Astrocyte of the cerebellum (primary cell): ENCODE results near the gene ST3GAL3.

Experiments
- DNase-seq: peaks from one replicate; pipeline ENCODE4 v3.0.0-alpha.2; 2011; ENCODE audit warnings: low read depth
- H3K4me3 ChIP-seq: 2 replicates; pipeline ENCODE4 v1.5.1; 2011; ENCODE audit warnings: mild to moderate bottlenecking, low read depth, low read length, moderate library complexity
- CTCF ChIP-seq: IDR thresholded peaks from 2 replicates; pipeline ENCODE4 v1.5.1; 2012; ENCODE audit warnings: low read length, low read depth, moderate library complexity, mild to moderate bottlenecking; ENCODE audit errors: missing control alignments
- in situ Hi-C: cut with HindIII; loops from 2 replicates; pipeline ENCODE4 v1.10.0; 2017; ENCODE audit warnings: low sequenced_read_pairs

ST3GAL3 gene

GRCh38 chr1:43969746-43970466 is 262.6 kb downstream of the ST3GAL3 start, which contains the start of gene DPH2:
DPH2 (plus strand) TSS chr1:43970010; CDS start chr1:43970176, 166 bp downstream.
- in situ Hi-C loops: loop anchor here (5.0 to 10.0 kb wide), 2 partner anchors 55 to 203 kb away; no protein-coding TSS in a partner anchor
- peak; percentile 14 for TF ChIP-seq CTCF
- DNase-seq: peak; percentile 93
- peak within 1 kb of the TSS; percentile 96 for H3K4me3 ChIP-seq

GRCh38 chr1:43970502-43970901 is 263.2 kb downstream of the ST3GAL3 start:
- H3K4me3 ChIP-seq: peak overlapping the region; percentile 96
- no peak for TF ChIP-seq CTCF
- in situ Hi-C loops: loop anchor here (5.0 to 10.0 kb wide), 2 partner anchors 54 to 203 kb away; no protein-coding TSS in a partner anchor
- DNase-seq: no peak

- DNase-seq: no peak
- in situ Hi-C loops: loop anchor here (5.0 to 10.0 kb wide), 2 partner anchors 54 to 204 kb away; no protein-coding TSS in a partner anchor
- peak overlapping the region; percentile 96 for H3K4me3 ChIP-seq
- TF ChIP-seq CTCF: no peak
Observed at GRCh38 chr1:43970911-43971310, 263.6 kb downstream of the ST3GAL3 start.

GRCh38 chr1:43971336-43971980 is 264.1 kb downstream of the ST3GAL3 start:
- no peak for DNase-seq
- no peak for TF ChIP-seq CTCF
- no peak overlapping the region for H3K4me3 ChIP-seq
- in situ Hi-C loops: loop anchor here (5.0 to 10.0 kb wide), 2 partner anchors 53 to 204 kb away; no protein-coding TSS in a partner anchor

- TF ChIP-seq CTCF: no peak
- peak overlapping the region; percentile 95 for H3K4me3 ChIP-seq
- in situ Hi-C loops: loop anchor here (5.0 to 10.0 kb wide), 2 partner anchors 51 to 207 kb away; no protein-coding TSS in a partner anchor
- DNase-seq: no peak
Observed at GRCh38 chr1:43973981-43974442, 266.7 kb downstream of the ST3GAL3 start.

GRCh38 chr1:43974443-43975248 is 267.3 kb downstream of the ST3GAL3 start, which contains the start of gene ATP6V0B:
ATP6V0B (plus strand) TSS chr1:43974960; CDS start chr1:43975041, 81 bp downstream.
- in situ Hi-C loops: loop anchor here (5.0 to 10.0 kb wide), 2 partner anchors 50 to 207 kb away; no protein-coding TSS in a partner anchor
- no peak for TF ChIP-seq CTCF
- DNase-seq: peak; percentile 80
- H3K4me3 ChIP-seq: peak within 1 kb of the TSS; percentile 95
